GM20000 (cell line): Measurements from ENCODE around the gene RAP2C.

Source experiments
- DNase-seq: peaks from one replicate; pipeline ENCODE4 v3.0.0; 2012; ENCODE audit warnings: low spot score
- CTCF ChIP-seq: IDR thresholded peaks from 2 replicates; pipeline ENCODE4 v1.5.1; 2012; ENCODE audit warnings: mild to moderate bottlenecking, control low read depth; ENCODE audit errors: extremely low read depth, missing control alignments

Gene RAP2C

GRCh38 chrX:132216283-132216682 is 3.0 kb downstream of the RAP2C start:
- TF ChIP-seq CTCF = no peak
- no peak for DNase-seq

- no peak for TF ChIP-seq CTCF
- DNase-seq = no peak
These were observed 4.7 kb downstream of the RAP2C start for GRCh38 chrX:132214518-132214917.

- TF ChIP-seq CTCF = no peak
These were observed 9.7 kb downstream of the RAP2C start for GRCh38 chrX:132209527-132209926.

GRCh38 chrX:132208422-132208821 is 10.8 kb downstream of the RAP2C start:
- no peak for TF ChIP-seq CTCF
- no peak for DNase-seq

More at GRCh38 chrX:132209527-132209926, 9.7 kb downstream of the RAP2C start:
- DNase-seq = no peak

- no peak for TF ChIP-seq CTCF
- no peak for DNase-seq
These were observed 11.3 kb downstream of the RAP2C start for GRCh38 chrX:132207996-132208395.

GRCh38 chrX:132206259-132206658 is 13.0 kb downstream of the RAP2C start:
- no peak for TF ChIP-seq CTCF
- no peak for DNase-seq

- no peak for TF ChIP-seq CTCF
- DNase-seq = no peak
These were observed 14.6 kb downstream of the RAP2C start for GRCh38 chrX:132204629-132205028.

GRCh38 chrX:132200976-132201375 is 18.3 kb downstream of the RAP2C start:
- no peak for DNase-seq
- TF ChIP-seq CTCF = no peak
